Stimulated activated naive CD8-positive, alpha-beta T cell treated with anti-CD3 and anti-CD28 coated beads, Interleukin-15, Interleukin-2, amounts not matched to agents 100 ng/mL and 50 ng/mL, for 24 hours (primary cell): ENCODE results near the gene ANXA9.

Experiments used
- H3K27ac Mint-ChIP-seq: one replicate; pipeline ENCODE4 v1.8.0; 2021; ENCODE audit warnings: mild to moderate bottlenecking, mixed read lengths
- H3K27me3 Mint-ChIP-seq: one replicate; pipeline ENCODE4 v1.8.0; 2021; ENCODE audit warnings: mixed read lengths
- H3K36me3 Mint-ChIP-seq: one replicate; pipeline ENCODE4 v1.8.0; 2021; ENCODE audit warnings: low read depth, mixed read lengths
- H3K4me1 Mint-ChIP-seq: one replicate; pipeline ENCODE4 v1.8.0; 2021; ENCODE audit warnings: low read depth, mixed read lengths
- H3K4me3 Mint-ChIP-seq: one replicate; pipeline ENCODE4 v1.8.0; 2021; ENCODE audit warnings: mild to moderate bottlenecking, mixed read lengths
- H3K9me3 Mint-ChIP-seq: one replicate; pipeline ENCODE4 v1.8.0; 2021; ENCODE audit warnings: mixed read lengths

Gene ANXA9

GRCh38 chr1:151006327-151007052 lies 24.4 kb downstream of the ANXA9 start, which contains the start of gene MINDY1:
MINDY1 (minus strand) TSS chr1:151006902; CDS start chr1:151002617, 4,285 bp downstream.
- H3K9me3 Mint-ChIP-seq, result no peaks in the 10 kb centered on the region
- peaks cover 90% of the 10 kb centered on the region for H3K4me1 Mint-ChIP-seq
- H3K27ac Mint-ChIP-seq, result peak within 1 kb of the TSS; percentile 95
- no peaks in the 10 kb centered on the region for H3K27me3 Mint-ChIP-seq
- peaks cover 6% of the 10 kb centered on the region for H3K36me3 Mint-ChIP-seq
- H3K4me3 Mint-ChIP-seq, result peak within 1 kb of the TSS; percentile 98

- Mint-ChIP-seq H3K9me3 (no peaks in the 10 kb centered on the region), H3K4me1 (peaks cover 85% of the 10 kb centered on the region), H3K36me3 (peaks cover 7% of the 10 kb centered on the region), H3K4me3 (peak overlapping the region; percentile 98), H3K27me3 (no peaks in the 10 kb centered on the region), H3K27ac (peak overlapping the region; percentile 95)
Measured at GRCh38 chr1:151007853-151008243, 25.8 kb downstream of the ANXA9 start.

- H3K9me3 Mint-ChIP-seq, result no peaks in the 10 kb centered on the region
- H3K27ac Mint-ChIP-seq, result peak within 1 kb of the TSS; percentile 95
- H3K4me3 Mint-ChIP-seq, result peak within 1 kb of the TSS; percentile 98
- peaks cover 79% of the 10 kb centered on the region for H3K4me1 Mint-ChIP-seq
- H3K27me3 Mint-ChIP-seq, result no peaks in the 10 kb centered on the region
- peaks cover 7% of the 10 kb centered on the region for H3K36me3 Mint-ChIP-seq
Measured at GRCh38 chr1:151008244-151009205, 26.4 kb downstream of the ANXA9 start, which contains the start of gene PRUNE1. PRUNE1 (plus strand) TSS chr1:151008449; CDS start chr1:151008633, 184 bp downstream.

- H3K4me3 Mint-ChIP-seq, result peak overlapping the region; percentile 98
- H3K4me1 Mint-ChIP-seq, result peaks cover 72% of the 10 kb centered on the region
- H3K27me3 Mint-ChIP-seq, result no peaks in the 10 kb centered on the region
- no peaks in the 10 kb centered on the region for H3K9me3 Mint-ChIP-seq
- peak overlapping the region; percentile 95 for H3K27ac Mint-ChIP-seq
- peaks cover 7% of the 10 kb centered on the region for H3K36me3 Mint-ChIP-seq
Measured at GRCh38 chr1:151009206-151009587, 27.1 kb downstream of the ANXA9 start.

GRCh38 chr1:151009674-151010345 lies 27.7 kb downstream of the ANXA9 start:
- H3K9me3 Mint-ChIP-seq, result no peaks in the 10 kb centered on the region
- H3K4me3 Mint-ChIP-seq, result peak overlapping the region; percentile 98
- no peaks in the 10 kb centered on the region for H3K27me3 Mint-ChIP-seq
- peaks cover 67% of the 10 kb centered on the region for H3K4me1 Mint-ChIP-seq
- peak overlapping the region; percentile 95 for H3K27ac Mint-ChIP-seq
- H3K36me3 Mint-ChIP-seq, result peaks cover 7% of the 10 kb centered on the region

GRCh38 chr1:151010346-151010726 lies 28.2 kb downstream of the ANXA9 start:
- H3K4me1 Mint-ChIP-seq, result peaks cover 62% of the 10 kb centered on the region
- peak overlapping the region; percentile 30 for H3K4me3 Mint-ChIP-seq
- H3K36me3 Mint-ChIP-seq, result peaks cover 7% of the 10 kb centered on the region
- H3K27me3 Mint-ChIP-seq, result no peaks in the 10 kb centered on the region
- H3K9me3 Mint-ChIP-seq, result no peaks in the 10 kb centered on the region
- H3K27ac Mint-ChIP-seq, result no peak overlapping the region

GRCh38 chr1:151011154-151011850 lies 29.2 kb downstream of the ANXA9 start:
- peaks cover 53% of the 10 kb centered on the region for H3K4me1 Mint-ChIP-seq
- no peaks in the 10 kb centered on the region for H3K27me3 Mint-ChIP-seq
- H3K4me3 Mint-ChIP-seq, result peak overlapping the region; percentile 15
- peaks cover 7% of the 10 kb centered on the region for H3K36me3 Mint-ChIP-seq
- peak overlapping the region; percentile 45 for H3K27ac Mint-ChIP-seq
- H3K9me3 Mint-ChIP-seq, result no peaks in the 10 kb centered on the region

- H3K27ac Mint-ChIP-seq, result no peak overlapping the region
- no peaks in the 10 kb centered on the region for H3K9me3 Mint-ChIP-seq
- peaks cover 37% of the 10 kb centered on the region for H3K4me1 Mint-ChIP-seq
- no peaks in the 10 kb centered on the region for H3K27me3 Mint-ChIP-seq
- H3K36me3 Mint-ChIP-seq, result peaks cover 7% of the 10 kb centered on the region
- no peak overlapping the region for H3K4me3 Mint-ChIP-seq
Measured at GRCh38 chr1:151012684-151013471, 30.8 kb downstream of the ANXA9 start.

- Mint-ChIP-seq H3K9me3 (no peaks in the 10 kb centered on the region), H3K27ac (no peak overlapping the region), H3K4me1 (peaks cover 35% of the 10 kb centered on the region)
Measured at GRCh38 chr1:151013518-151013917, 31.4 kb downstream of the ANXA9 start.

GRCh38 chr1:151024540-151025146 lies 42.6 kb downstream of the ANXA9 start:
- H3K4me3 Mint-ChIP-seq, result peak overlapping the region; percentile 43
- no peaks in the 10 kb centered on the region for H3K27me3 Mint-ChIP-seq
- H3K4me1 Mint-ChIP-seq, result peaks cover 4% of the 10 kb centered on the region
- H3K36me3 Mint-ChIP-seq, result peaks cover 32% of the 10 kb centered on the region
- peak overlapping the region; percentile 67 for H3K27ac Mint-ChIP-seq
- no peaks in the 10 kb centered on the region for H3K9me3 Mint-ChIP-seq

More at GRCh38 chr1:151013518-151013917, 31.4 kb downstream of the ANXA9 start:
- Mint-ChIP-seq H3K36me3 (peaks cover 12% of the 10 kb centered on the region), H3K27me3 (no peaks in the 10 kb centered on the region), H3K4me3 (no peak overlapping the region)

- H3K4me3 Mint-ChIP-seq, result no peak overlapping the region
- no peaks in the 10 kb centered on the region for H3K27me3 Mint-ChIP-seq
- peaks cover 4% of the 10 kb centered on the region for H3K4me1 Mint-ChIP-seq
- no peaks in the 10 kb centered on the region for H3K9me3 Mint-ChIP-seq
- H3K36me3 Mint-ChIP-seq, result peaks cover 36% of the 10 kb centered on the region
- H3K27ac Mint-ChIP-seq, result no peak overlapping the region
Measured at GRCh38 chr1:151026460-151026859, 44.4 kb downstream of the ANXA9 start.

GRCh38 chr1:151032164-151032563 lies 50.1 kb downstream of the ANXA9 start:
- Mint-ChIP-seq H3K27ac (no peak overlapping the region), H3K4me3 (no peak overlapping the region), H3K36me3 (peaks cover 46% of the 10 kb centered on the region), H3K27me3 (no peaks in the 10 kb centered on the region), H3K4me1 (no peaks in the 10 kb centered on the region), H3K9me3 (no peaks in the 10 kb centered on the region)

- H3K27me3 Mint-ChIP-seq, result no peaks in the 10 kb centered on the region
- no peaks in the 10 kb centered on the region for H3K4me1 Mint-ChIP-seq
- H3K27ac Mint-ChIP-seq, result peak overlapping the region; percentile 22
- H3K9me3 Mint-ChIP-seq, result no peaks in the 10 kb centered on the region
- H3K36me3 Mint-ChIP-seq, result peaks cover 33% of the 10 kb centered on the region
- H3K4me3 Mint-ChIP-seq, result no peak overlapping the region
Measured at GRCh38 chr1:151035167-151035566, 53.1 kb downstream of the ANXA9 start.
